GM12878 (cell line): ENCODE data around the gene AGBL1. TPM values are rescaled to one million over a fixed set of nuclear protein-coding genes. Genes with fewer than 3 reads are reported as not detected.

Experiments
- ATAC-seq: fragments of 200-7000 bp; cut with Tn5 transposase; 3 replicates; pipeline ENCODE4 v1.9.1; 2020; ENCODE audit warnings: mild to moderate bottlenecking, moderate library complexity
- BruUV-seq: library from RNA; stranded (reverse); fragments of 400-500 nt; replicated peaks from 2 replicates; lab custom pipeline; 2021; lab: Mats Ljungman, UMichigan
- CTCF ChIA-PET: fragments of 300-600 bp; sonication (Branson Sonifier 250); formaldehyde crosslinking; extraction: SDS; loops from one replicate; lab custom pipeline; 2021; ENCODE audit warnings: inconsistent platforms; lab: Yijun Ruan, JAX
- POLR2A ChIA-PET: fragments of 350-600 bp; formaldehyde crosslinking; extraction: SDS; loops from one replicate; lab custom pipeline; 2021; ENCODE audit warnings: inconsistent platforms; lab: Charles Lee
- RAD21 ChIA-PET: fragments of 300-600 bp; sonication (Branson Sonifier 250); formaldehyde crosslinking; loops from one replicate; lab custom pipeline; 2023; ENCODE audit warnings: antibody characterized with exemption; ENCODE audit not compliant: unreplicated experiment; lab: Charles Lee
- SMC1A ChIA-PET: fragments of 300-600 bp; sonication (Branson Sonifier 250); formaldehyde crosslinking; loops from one replicate; lab custom pipeline; 2023; ENCODE audit not compliant: unreplicated experiment, uncharacterized antibody; lab: Charles Lee
- DNase-seq: peaks from one replicate; pipeline ENCODE4 v3.0.0-alpha.2; 2011; ENCODE audit warnings: low read depth, low spot score
- FAIRE-seq: peaks from 3 replicates; lab custom pipeline; 2011; peaks lifted over from hg19 to GRCh38; lab: Jason Lieb, UNC
- H2AFZ ChIP-seq: 2 replicates; pipeline ENCODE4 v1.6.0; 2011; ENCODE audit warnings: low read depth, low read length, control low read depth; ENCODE audit not compliant: control insufficient read depth
- H3K27ac ChIP-seq: 2 replicates; pipeline ENCODE4 v1.5.1; 2011; ENCODE audit warnings: control low read depth; ENCODE audit not compliant: control insufficient read depth, insufficient read depth
- H3K27me3 ChIP-seq, 2 experiments: replicated peaks in 1 of 2; 2 replicates each; pipeline versions ENCODE4 v1.6.0 to v1.6.1; 2011; ENCODE audit warnings: low read length in 1 of 2; ENCODE audit not compliant: control insufficient read depth in 2 of 2, insufficient read depth in 2 of 2
- H3K36me3 ChIP-seq, 2 experiments: 2 replicates each; pipeline ENCODE4 v1.5.1; 2011; ENCODE audit warnings: low read length in 1 of 2; ENCODE audit not compliant: control insufficient read depth in 2 of 2, insufficient read depth in 2 of 2
- H3K4me1 ChIP-seq: 2 replicates; pipeline ENCODE4 v1.6.1; 2011; ENCODE audit warnings: mild to moderate bottlenecking, low read length, moderate library complexity, mixed read lengths; ENCODE audit not compliant: control insufficient read depth, insufficient read depth
- H3K4me2 ChIP-seq: 2 replicates; pipeline ENCODE4 v1.6.0; 2011; ENCODE audit warnings: control low read depth; ENCODE audit not compliant: control insufficient read depth, insufficient read depth
- H3K4me3 ChIP-seq: fragments of 200-600 bp; sonication (generic); 2 replicates; pipeline ENCODE4 v1.5.1; 2016
- H3K79me2 ChIP-seq: 2 replicates; pipeline ENCODE4 v1.6.0; 2011; ENCODE audit warnings: low read length; ENCODE audit not compliant: control insufficient read depth, insufficient read depth
- H3K9ac ChIP-seq: 2 replicates; pipeline ENCODE4 v1.8.0; 2011; ENCODE audit warnings: low read length, control low read depth, mixed read lengths; ENCODE audit not compliant: control insufficient read depth, insufficient read depth
- H3K9me3 ChIP-seq: replicated peaks from 3 replicates; pipeline ENCODE4 v1.5.1; 2011; ENCODE audit warnings: mild to moderate bottlenecking, low read length; ENCODE audit not compliant: control insufficient read depth, insufficient read depth
- H4K20me1 ChIP-seq: 2 replicates; pipeline ENCODE4 v1.6.0; 2011; ENCODE audit not compliant: control insufficient read depth, insufficient read depth
- ASH2L ChIP-seq: fragments of 300-600, 200-600 bp; sonication (generic); IDR thresholded peaks from 2 replicates; pipeline ENCODE4 v1.6.1; 2017; ENCODE audit warnings: low read depth, mild to moderate bottlenecking, borderline replicate concordance
- MTA2 ChIP-seq: fragments of 450-650 bp; IDR thresholded peaks from 2 replicates; pipeline ENCODE4 v1.6.1; 2016; ENCODE audit warnings: low read depth, mild to moderate bottlenecking, moderate library complexity
- POLR2AphosphoS5 ChIP-seq: IDR thresholded peaks from 2 replicates; pipeline ENCODE4 v1.6.1; 2011; ENCODE audit warnings: mild to moderate bottlenecking, low read length, inconsistent platforms
- RCOR1 ChIP-seq: conservative IDR thresholded peaks from 2 replicates; pipeline ENCODE4 v1.6.1; 2012; ENCODE audit warnings: low read depth, low read length, improper control_type of control experiment
- RUNX3 ChIP-seq: IDR thresholded peaks from 2 replicates; pipeline ENCODE4 v1.6.1; 2012; ENCODE audit warnings: low read length, inconsistent platforms
- ZNF687 ChIP-seq: fragments of 450-650 bp; IDR thresholded peaks from 2 replicates; pipeline ENCODE4 v1.6.1; 2017; ENCODE audit warnings: mild to moderate bottlenecking, moderate library complexity
- WGBS: methylation state at CpG from one replicate; pipeline ENCODE4 v1.1.6; 2016; ENCODE audit warnings: low lambda C conversion rate; ENCODE audit not compliant: insufficient replicate concordance, insufficient coverage; ENCODE audit errors: missing lambda C conversion rate; 5-methylcytosine and 5-hydroxymethylcytosine counted together
- in situ Hi-C: fragments of 300-500 bp; cut with MboI; formaldehyde crosslinking; loops from 9 replicates; pipeline ENCODE4 v1.14.3; 2018; ENCODE audit warnings: mixed read lengths
- intact Hi-C: fragments of 100-400 bp; cut with micrococcal nuclease; formaldehyde crosslinking; loops from one replicate; pipeline ENCODE4 v1.14.2; 2022; ENCODE audit not compliant: unreplicated experiment
- polyA plus RNA-seq, 11 experiments: library from polyadenylated mRNA; depleted of rRNA in 4 of 11; unstranded in 6 of 11; stranded (reverse) in 5 of 11; fragments of >200 nt; fragmentation: Nextera tagmentation in 4 of 11; fragmentation: Illumina TruSeq in 1 of 11; extraction: Ambion mirVana in 4 of 11; extraction: Trizol in 1 of 11; gene quantifications; 1 replicate in 1 of 11; 2 replicates in 10 of 11; pipeline versions ENCODE4 v1.2.1 to v1.2.3, GENCODE V29; 2011 to 2016; ENCODE audit warnings: inconsistent platforms in 2 of 11, missing spikeins in 2 of 11, low read depth in 1 of 11
- total RNA-seq, 4 experiments: library from RNA; depleted of rRNA in 3 of 4; stranded (reverse); fragments of >200 nt in 3 of 4; fragmentation: Illumina TruSeq in 1 of 4; extraction: Trizol in 1 of 4; gene quantifications; 2 replicates each; pipeline versions ENCODE4 v1.2.1 to v1.2.3, GENCODE V29; 2013 to 2021
- TF ChIP-seq, protein P1 (sequence below): fragments of 450-650 bp; IDR thresholded peaks from 2 replicates; pipeline ENCODE4 v1.6.1; 2016; ENCODE audit warnings: mild to moderate bottlenecking

The AGBL1 gene
- total and polyA plus RNA-seq, 10 of the 15 experiments (the other 5 are each of a cell fraction or from before 2014, with no cell fraction given) = not detected

DNA sequence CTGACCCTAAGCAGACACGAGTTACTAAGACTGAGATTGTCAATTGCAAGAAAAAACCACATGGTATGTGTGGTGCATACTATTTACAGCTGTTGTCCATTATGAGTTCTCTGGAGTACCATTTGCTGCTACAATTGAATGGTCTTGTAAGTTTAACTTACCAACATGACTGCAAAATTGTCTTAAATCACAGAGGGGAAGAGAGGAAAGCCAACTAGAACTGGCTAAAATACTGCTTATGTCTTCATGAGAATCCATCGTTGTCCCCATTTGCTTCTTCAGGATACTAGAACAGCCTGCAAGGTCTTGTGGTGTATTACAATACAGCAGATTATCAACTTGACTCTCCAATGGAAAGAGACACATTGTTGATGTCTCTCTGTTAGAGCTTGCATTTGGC is 313.2 kb downstream of the AGBL1 start (continued):
- TF ChIP-seq, protein P1, sequence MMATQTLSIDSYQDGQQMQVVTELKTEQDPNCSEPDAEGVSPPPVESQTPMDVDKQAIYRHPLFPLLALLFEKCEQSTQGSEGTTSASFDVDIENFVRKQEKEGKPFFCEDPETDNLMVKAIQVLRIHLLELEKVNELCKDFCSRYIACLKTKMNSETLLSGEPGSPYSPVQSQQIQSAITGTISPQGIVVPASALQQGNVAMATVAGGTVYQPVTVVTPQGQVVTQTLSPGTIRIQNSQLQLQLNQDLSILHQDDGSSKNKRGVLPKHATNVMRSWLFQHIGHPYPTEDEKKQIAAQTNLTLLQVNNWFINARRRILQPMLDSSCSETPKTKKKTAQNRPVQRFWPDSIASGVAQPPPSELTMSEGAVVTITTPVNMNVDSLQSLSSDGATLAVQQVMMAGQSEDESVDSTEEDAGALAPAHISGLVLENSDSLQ = no peak
- TF ChIP-seq MTA2 (no peak), ZNF687 (no peak), RUNX3 (no peak), ASH2L (no peak)
- TF ChIP-seq, all 136 proteins: peak for 0

DNA sequence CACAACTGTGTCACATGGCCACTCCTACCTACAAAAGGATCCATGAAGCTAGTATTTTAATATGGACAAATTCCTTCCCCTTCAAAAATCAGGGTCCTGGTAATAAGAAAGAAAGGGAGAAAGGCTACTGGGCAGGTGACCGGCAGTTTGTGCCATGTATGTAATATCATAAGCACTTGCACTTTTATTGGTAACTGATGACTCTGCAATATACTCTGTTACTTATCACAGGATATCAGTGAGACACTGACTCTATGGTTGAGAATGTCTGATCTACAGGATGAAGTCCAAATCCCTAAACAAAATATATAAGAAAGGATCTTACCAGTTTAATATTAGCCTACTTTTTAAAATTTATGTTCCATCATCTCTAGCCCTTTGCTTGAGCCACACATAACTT is 315.2 kb downstream of the AGBL1 start:
- in situ Hi-C loops (loop anchor here (25.0 kb wide), 1 partner anchor 92 kb away; no protein-coding TSS in a partner anchor), intact Hi-C loops (no loop called here)
- TF ChIP-seq RCOR1 = no peak
- TF ChIP-seq POLR2AphosphoS5 = no peak
- Histone ChIP-seq H4K20me1 (no peaks in the 10 kb centered on the region), H3K27me3 (no peaks in the 10 kb centered on the region), H3K4me2 (no peak overlapping the region), H3K4me3 (no peak overlapping the region), H3K79me2 (no peaks in the 10 kb centered on the region), H2AFZ (no peak overlapping the region), H3K4me1 (no peaks in the 10 kb centered on the region), H3K9me3 (no peaks in the 10 kb centered on the region), H3K9ac (no peak overlapping the region), H3K27ac (no peak overlapping the region), H3K36me3 (no peaks in the 10 kb centered on the region)
- RAD21 ChIA-PET = no interaction called here
- POLR2A ChIA-PET = no interaction called here
- CTCF ChIA-PET = no interaction called here
- DNase-seq = no peak
- 23% methylated on average over 1 of the region's 1 CpG for WGBS
- SMC1A ChIA-PET = interaction anchor here (0.6 kb wide), 1 partner anchor 996 kb away, joined by 3 read pairs; no protein-coding TSS in a partner anchor
- no TSS peak for BruUV-seq
- no peak for FAIRE-seq
- no peak for ATAC-seq
